GM03348 (cell line): Measurements from ENCODE around the gene SLC47A2.

ENCODE experiments used
- DNase-seq: peaks from one replicate; pipeline ENCODE4 v3.0.0; 2012; ENCODE audit warnings: low spot score

SLC47A2 gene

GRCh38 chr17:19642373-19642893, 74.0 kb downstream of the SLC47A2 start:
- DNase-seq = no peak

- DNase-seq = no peak
These were observed 74.6 kb downstream of the SLC47A2 start for GRCh38 chr17:19641687-19642372.

- no peak for DNase-seq
These were observed 84.5 kb downstream of the SLC47A2 start for GRCh38 chr17:19631905-19632304.

DNA sequence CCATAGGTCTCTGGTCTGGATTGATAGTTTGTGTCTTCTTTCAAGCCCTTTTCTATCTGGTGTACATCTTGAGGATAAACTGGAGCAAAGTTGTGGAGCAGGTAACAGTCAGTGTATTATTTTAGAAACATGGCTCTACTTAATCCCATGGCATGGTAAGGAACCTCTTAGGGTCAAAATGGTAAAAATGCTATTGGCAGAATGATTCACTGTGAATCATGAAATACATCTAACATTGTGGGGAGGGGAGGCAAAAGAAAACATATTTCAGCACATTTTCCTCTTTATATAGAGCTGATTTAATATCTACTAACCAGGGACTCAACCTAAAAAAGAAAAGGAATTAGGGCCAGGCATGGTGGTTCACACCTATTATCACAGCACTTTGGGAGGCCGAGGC, 85.7 kb downstream of the SLC47A2 start:
- no peak for DNase-seq

DNA sequence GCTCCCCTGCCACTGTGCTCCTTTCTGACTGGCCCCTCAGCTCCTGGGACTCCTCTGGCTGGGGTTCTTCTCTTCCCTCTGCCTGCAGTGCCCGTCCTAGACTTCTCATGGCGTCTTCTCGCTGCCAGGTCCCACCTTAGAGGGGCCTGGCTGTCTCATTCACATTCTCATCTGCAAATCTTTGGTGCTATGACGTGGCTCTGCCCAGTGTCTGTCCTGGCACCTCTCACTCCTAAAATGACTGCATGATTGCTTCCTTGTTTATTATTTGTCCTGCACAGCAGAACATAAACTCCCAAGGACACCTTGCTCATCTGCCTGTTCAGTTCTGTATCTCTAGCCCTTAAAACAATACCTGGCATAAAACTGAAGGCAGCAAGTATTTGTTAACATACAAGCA, 86.3 kb downstream of the SLC47A2 start:
- DNase-seq = no peak

DNA sequence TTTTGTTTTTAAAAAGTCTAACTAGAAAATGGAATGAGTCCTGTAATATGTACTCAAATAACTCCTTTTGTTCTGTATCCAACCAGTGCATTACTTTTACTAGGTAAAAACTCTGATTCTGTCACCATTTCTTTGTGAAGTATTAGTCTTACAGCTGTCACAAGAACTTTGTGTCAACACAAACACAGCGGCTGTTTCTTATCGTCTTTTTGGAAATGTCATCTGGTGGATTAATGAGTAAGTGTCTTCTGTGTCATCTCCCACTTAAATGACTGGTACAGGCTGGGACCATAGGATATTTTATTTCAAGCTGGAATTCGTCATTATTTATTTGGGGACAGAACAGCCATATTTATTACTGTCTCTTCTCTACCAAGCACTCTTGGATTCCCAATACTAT, 86.9 kb downstream of the SLC47A2 start:
- no peak for DNase-seq
